GM12878 (cell line): ENCODE results near the gene FOLR2. TPM values are rescaled to one million over a fixed set of nuclear protein-coding genes. Genes with fewer than 3 reads are reported as not detected.

Experiments used
- ATAC-seq: fragments of 200-7000 bp; cut with Tn5 transposase; 3 replicates; pipeline ENCODE4 v1.9.1; 2020; ENCODE audit warnings: mild to moderate bottlenecking, moderate library complexity
- BruUV-seq: library from RNA; stranded (reverse); fragments of 400-500 nt; replicated peaks from 2 replicates; lab custom pipeline; 2021; lab: Mats Ljungman, UMichigan
- CTCF ChIA-PET: fragments of 300-600 bp; sonication (Branson Sonifier 250); formaldehyde crosslinking; extraction: SDS; loops from one replicate; lab custom pipeline; 2021; ENCODE audit warnings: inconsistent platforms; lab: Yijun Ruan, JAX
- POLR2A ChIA-PET: fragments of 350-600 bp; formaldehyde crosslinking; extraction: SDS; loops from one replicate; lab custom pipeline; 2021; ENCODE audit warnings: inconsistent platforms; lab: Charles Lee
- RAD21 ChIA-PET: fragments of 300-600 bp; sonication (Branson Sonifier 250); formaldehyde crosslinking; loops from one replicate; lab custom pipeline; 2023; ENCODE audit warnings: antibody characterized with exemption; ENCODE audit not compliant: unreplicated experiment; lab: Charles Lee
- SMC1A ChIA-PET: fragments of 300-600 bp; sonication (Branson Sonifier 250); formaldehyde crosslinking; loops from one replicate; lab custom pipeline; 2023; ENCODE audit not compliant: unreplicated experiment, uncharacterized antibody; lab: Charles Lee
- DNase-seq: peaks from one replicate; pipeline ENCODE4 v3.0.0-alpha.2; 2011; ENCODE audit warnings: low read depth, low spot score
- FAIRE-seq: peaks from 3 replicates; lab custom pipeline; 2011; peaks lifted over from hg19 to GRCh38; lab: Jason Lieb, UNC
- H2AFZ ChIP-seq: 2 replicates; pipeline ENCODE4 v1.6.0; 2011; ENCODE audit warnings: low read depth, low read length, control low read depth; ENCODE audit not compliant: control insufficient read depth
- H3K27ac ChIP-seq: 2 replicates; pipeline ENCODE4 v1.5.1; 2011; ENCODE audit warnings: control low read depth; ENCODE audit not compliant: control insufficient read depth, insufficient read depth
- H3K27me3 ChIP-seq, 2 experiments: replicated peaks in 1 of 2; 2 replicates each; pipeline versions ENCODE4 v1.6.0 to v1.6.1; 2011; ENCODE audit warnings: low read length in 1 of 2; ENCODE audit not compliant: control insufficient read depth in 2 of 2, insufficient read depth in 2 of 2
- H3K36me3 ChIP-seq, 2 experiments: 2 replicates each; pipeline ENCODE4 v1.5.1; 2011; ENCODE audit warnings: low read length in 1 of 2; ENCODE audit not compliant: control insufficient read depth in 2 of 2, insufficient read depth in 2 of 2
- H3K4me1 ChIP-seq: 2 replicates; pipeline ENCODE4 v1.6.1; 2011; ENCODE audit warnings: mild to moderate bottlenecking, low read length, moderate library complexity, mixed read lengths; ENCODE audit not compliant: control insufficient read depth, insufficient read depth
- H3K4me2 ChIP-seq: 2 replicates; pipeline ENCODE4 v1.6.0; 2011; ENCODE audit warnings: control low read depth; ENCODE audit not compliant: control insufficient read depth, insufficient read depth
- H3K4me3 ChIP-seq: fragments of 200-600 bp; sonication (generic); 2 replicates; pipeline ENCODE4 v1.5.1; 2016
- H3K79me2 ChIP-seq: 2 replicates; pipeline ENCODE4 v1.6.0; 2011; ENCODE audit warnings: low read length; ENCODE audit not compliant: control insufficient read depth, insufficient read depth
- H3K9ac ChIP-seq: 2 replicates; pipeline ENCODE4 v1.8.0; 2011; ENCODE audit warnings: low read length, control low read depth, mixed read lengths; ENCODE audit not compliant: control insufficient read depth, insufficient read depth
- H3K9me3 ChIP-seq: replicated peaks from 3 replicates; pipeline ENCODE4 v1.5.1; 2011; ENCODE audit warnings: mild to moderate bottlenecking, low read length; ENCODE audit not compliant: control insufficient read depth, insufficient read depth
- H4K20me1 ChIP-seq: 2 replicates; pipeline ENCODE4 v1.6.0; 2011; ENCODE audit not compliant: control insufficient read depth, insufficient read depth
- ASH2L ChIP-seq: fragments of 300-600, 200-600 bp; sonication (generic); IDR thresholded peaks from 2 replicates; pipeline ENCODE4 v1.6.1; 2017; ENCODE audit warnings: low read depth, mild to moderate bottlenecking, borderline replicate concordance
- BHLHE40 ChIP-seq, 2 experiments: fragments of 450-650 bp in 1 of 2; IDR thresholded peaks; 2 replicates each; pipeline ENCODE4 v1.6.1; 2011 to 2017; ENCODE audit warnings: low read depth in 2 of 2, borderline replicate concordance in 1 of 2, improper control_type of control experiment in 1 of 2, low read length in 1 of 2, mild to moderate bottlenecking in 1 of 2
- BRCA1 ChIP-seq: IDR thresholded peaks from 2 replicates; pipeline ENCODE4 v1.6.1; 2011; ENCODE audit warnings: low read depth, low read length, improper control_type of control experiment
- CEBPB ChIP-seq, 2 experiments: fragments of 150-350 bp in 1 of 2; IDR thresholded peaks; 2 replicates each; pipeline ENCODE4 v1.6.1; 2012 to 2014; ENCODE audit warnings: low read depth in 2 of 2, low read length in 2 of 2, borderline replicate concordance in 1 of 2, inconsistent platforms in 1 of 2
- DPF2 ChIP-seq: fragments of 450-650 bp; IDR thresholded peaks from 2 replicates; pipeline ENCODE4 v1.6.1; 2017; ENCODE audit warnings: mild to moderate bottlenecking
- KDM1A ChIP-seq: fragments of 200-600 bp; sonication (generic); IDR thresholded peaks from 2 replicates; pipeline ENCODE4 v1.6.1; 2016; ENCODE audit warnings: borderline replicate concordance
- LARP7 ChIP-seq: fragments of 450-650 bp; IDR thresholded peaks from 2 replicates; pipeline ENCODE4 v1.6.1; 2017; ENCODE audit warnings: mild to moderate bottlenecking
- NFXL1 ChIP-seq: fragments of 450-650 bp; IDR thresholded peaks from 2 replicates; pipeline ENCODE4 v1.6.1; 2017; ENCODE audit warnings: antibody characterized with exemption, mild to moderate bottlenecking, borderline replicate concordance
- RAD21 ChIP-seq: IDR thresholded peaks from 2 replicates; pipeline ENCODE4 v1.6.1; 2011; ENCODE audit warnings: mild to moderate bottlenecking, low read depth, low read length, moderate library complexity; ENCODE audit not compliant: insufficient read depth
- SIX5 ChIP-seq: IDR thresholded peaks from 2 replicates; pipeline ENCODE4 v1.6.1; 2011; ENCODE audit warnings: mild to moderate bottlenecking, low read depth, low read length, moderate library complexity; ENCODE audit not compliant: severe bottlenecking
- SP1 ChIP-seq: IDR thresholded peaks from one replicate; pipeline ENCODE4 v1.6.1; 2011; ENCODE audit warnings: low read depth, low read length
- SREBF2 ChIP-seq: IDR thresholded peaks from 2 replicates; pipeline ENCODE4 v1.6.1; 2012; ENCODE audit warnings: mild to moderate bottlenecking, low read length
- ZBED1 ChIP-seq: IDR thresholded peaks from 2 replicates; pipeline ENCODE4 v1.6.1; 2016; ENCODE audit warnings: borderline replicate concordance
- ZNF24 ChIP-seq: fragments of 450-650 bp; IDR thresholded peaks from 2 replicates; pipeline ENCODE4 v1.6.1; 2017; ENCODE audit warnings: antibody characterized with exemption, mild to moderate bottlenecking
- WGBS: methylation state at CpG from one replicate; pipeline ENCODE4 v1.1.6; 2016; ENCODE audit warnings: low lambda C conversion rate; ENCODE audit not compliant: insufficient replicate concordance, insufficient coverage; ENCODE audit errors: missing lambda C conversion rate; 5-methylcytosine and 5-hydroxymethylcytosine counted together
- in situ Hi-C: fragments of 300-500 bp; cut with MboI; formaldehyde crosslinking; loops from 9 replicates; pipeline ENCODE4 v1.14.3; 2018; ENCODE audit warnings: mixed read lengths
- intact Hi-C: fragments of 100-400 bp; cut with micrococcal nuclease; formaldehyde crosslinking; loops from one replicate; pipeline ENCODE4 v1.14.2; 2022; ENCODE audit not compliant: unreplicated experiment
- polyA plus RNA-seq, 11 experiments: library from polyadenylated mRNA; depleted of rRNA in 4 of 11; unstranded in 6 of 11; stranded (reverse) in 5 of 11; fragments of >200 nt; fragmentation: Nextera tagmentation in 4 of 11; fragmentation: Illumina TruSeq in 1 of 11; extraction: Ambion mirVana in 4 of 11; extraction: Trizol in 1 of 11; gene quantifications; 1 replicate in 1 of 11; 2 replicates in 10 of 11; pipeline versions ENCODE4 v1.2.1 to v1.2.3, GENCODE V29; 2011 to 2016; ENCODE audit warnings: inconsistent platforms in 2 of 11, missing spikeins in 2 of 11, low read depth in 1 of 11
- total RNA-seq, 4 experiments: library from RNA; depleted of rRNA in 3 of 4; stranded (reverse); fragments of >200 nt in 3 of 4; fragmentation: Illumina TruSeq in 1 of 4; extraction: Trizol in 1 of 4; gene quantifications; 2 replicates each; pipeline versions ENCODE4 v1.2.1 to v1.2.3, GENCODE V29; 2013 to 2021
- TF ChIP-seq, protein P1 (sequence below): fragments of 450-650 bp; formaldehyde crosslinking; IDR thresholded peaks from 2 replicates; pipeline ENCODE4 v1.4.0; 2020; ENCODE audit warnings: mild to moderate bottlenecking, moderate library complexity
- TF ChIP-seq, protein P2 (sequence below): IDR thresholded peaks from 2 replicates; pipeline ENCODE4 v1.6.1; 2012; ENCODE audit warnings: mild to moderate bottlenecking, low read depth, low read length
- TF ChIP-seq, protein P3 (sequence below): IDR thresholded peaks from 2 replicates; pipeline ENCODE4 v1.6.1; 2012; ENCODE audit warnings: low read depth, low read length, improper control_type of control experiment

Gene FOLR2
- total and polyA plus RNA-seq, 10 of the 15 experiments (the other 5 are each of a cell fraction or from before 2014, with no cell fraction given): 0.10 to 11.1 (median 1.9) TPM

DNA sequence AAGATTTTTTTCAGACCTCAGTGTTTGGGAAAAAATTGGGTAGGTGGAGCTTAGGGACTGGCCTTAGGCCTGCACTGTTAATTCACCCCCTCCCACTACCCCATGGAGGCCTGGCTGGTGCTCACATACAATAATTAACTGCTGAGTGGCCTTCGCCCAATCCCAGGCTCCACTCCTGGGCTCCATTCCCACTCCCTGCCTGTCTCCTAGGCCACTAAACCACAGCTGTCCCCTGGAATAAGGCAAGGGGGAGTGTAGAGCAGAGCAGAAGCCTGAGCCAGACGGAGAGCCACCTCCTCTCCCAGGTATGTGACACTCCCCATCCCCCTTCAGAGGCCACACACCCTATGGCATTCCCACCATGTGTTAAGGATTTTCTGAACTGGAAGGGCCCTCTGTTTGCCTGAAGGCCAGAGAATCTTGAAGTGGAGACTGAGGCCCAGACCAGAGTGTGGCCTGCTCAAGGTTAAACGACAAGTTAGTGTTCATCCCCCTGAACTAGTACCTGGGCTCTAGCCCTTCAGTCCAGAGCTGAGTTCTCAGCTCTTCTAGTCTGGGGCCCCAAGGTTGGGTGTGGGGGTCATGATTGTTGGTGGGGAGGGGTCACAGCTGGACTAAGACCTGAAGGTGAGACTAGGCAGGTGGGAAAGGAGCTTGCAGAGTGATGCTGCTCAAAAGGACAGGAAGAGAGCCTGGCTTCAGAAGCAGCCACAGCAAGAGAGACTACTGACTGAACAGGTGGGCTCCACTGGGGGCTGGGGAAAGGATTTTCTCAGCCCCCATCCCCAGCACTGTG lies 26.9 kb upstream of the FOLR2 start:
- no peaks in the 10 kb centered on the region for H3K9me3 ChIP-seq
- ChIA-PET RAD21 (no interaction called here), CTCF (interaction anchor here (0.7 to 2.5 kb wide), 5 partner anchors 23 to 241 kb away, joined by 3 to 8 read pairs (median 4); no protein-coding TSS in a partner anchor), POLR2A (no interaction called here), SMC1A (interaction anchor here (0.9 to 1.6 kb wide), 4 partner anchors 19 to 241 kb away, joined by 3 to 4 read pairs (median 4); no protein-coding TSS in a partner anchor)
- FAIRE-seq (no peak), ATAC-seq (no peak), DNase-seq (no peak)
- no peaks in the 10 kb centered on the region for H3K4me1 ChIP-seq
- H3K27me3 ChIP-seq: no peaks in the 10 kb centered on the region
- 20% methylated on average over 3 of the region's 3 CpGs for WGBS
- H3K27ac ChIP-seq: no peak overlapping the region
- H3K79me2 ChIP-seq: no peaks in the 10 kb centered on the region
- no peaks in the 10 kb centered on the region for H4K20me1 ChIP-seq
- H2AFZ ChIP-seq: no peak overlapping the region
- in situ Hi-C loops: no loop called here
- H3K9ac ChIP-seq: no peak overlapping the region
- no TSS peak for BruUV-seq
- H3K4me3 ChIP-seq: no peak overlapping the region
- intact Hi-C loops: no loop called here
- H3K36me3 ChIP-seq: no peaks in the 10 kb centered on the region
- H3K4me2 ChIP-seq: no peak overlapping the region
- TF ChIP-seq, protein P1, sequence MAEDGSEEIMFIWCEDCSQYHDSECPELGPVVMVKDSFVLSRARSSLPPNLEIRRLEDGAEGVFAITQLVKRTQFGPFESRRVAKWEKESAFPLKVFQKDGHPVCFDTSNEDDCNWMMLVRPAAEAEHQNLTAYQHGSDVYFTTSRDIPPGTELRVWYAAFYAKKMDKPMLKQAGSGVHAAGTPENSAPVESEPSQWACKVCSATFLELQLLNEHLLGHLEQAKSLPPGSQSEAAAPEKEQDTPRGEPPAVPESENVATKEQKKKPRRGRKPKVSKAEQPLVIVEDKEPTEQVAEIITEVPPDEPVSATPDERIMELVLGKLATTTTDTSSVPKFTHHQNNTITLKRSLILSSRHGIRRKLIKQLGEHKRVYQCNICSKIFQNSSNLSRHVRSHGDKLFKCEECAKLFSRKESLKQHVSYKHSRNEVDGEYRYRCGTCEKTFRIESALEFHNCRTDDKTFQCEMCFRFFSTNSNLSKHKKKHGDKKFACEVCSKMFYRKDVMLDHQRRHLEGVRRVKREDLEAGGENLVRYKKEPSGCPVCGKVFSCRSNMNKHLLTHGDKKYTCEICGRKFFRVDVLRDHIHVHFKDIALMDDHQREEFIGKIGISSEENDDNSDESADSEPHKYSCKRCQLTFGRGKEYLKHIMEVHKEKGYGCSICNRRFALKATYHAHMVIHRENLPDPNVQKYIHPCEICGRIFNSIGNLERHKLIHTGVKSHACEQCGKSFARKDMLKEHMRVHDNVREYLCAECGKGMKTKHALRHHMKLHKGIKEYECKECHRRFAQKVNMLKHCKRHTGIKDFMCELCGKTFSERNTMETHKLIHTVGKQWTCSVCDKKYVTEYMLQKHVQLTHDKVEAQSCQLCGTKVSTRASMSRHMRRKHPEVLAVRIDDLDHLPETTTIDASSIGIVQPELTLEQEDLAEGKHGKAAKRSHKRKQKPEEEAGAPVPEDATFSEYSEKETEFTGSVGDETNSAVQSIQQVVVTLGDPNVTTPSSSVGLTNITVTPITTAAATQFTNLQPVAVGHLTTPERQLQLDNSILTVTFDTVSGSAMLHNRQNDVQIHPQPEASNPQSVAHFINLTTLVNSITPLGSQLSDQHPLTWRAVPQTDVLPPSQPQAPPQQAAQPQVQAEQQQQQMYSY (CRISPR knock-in tag): no peak
- no peak for TF ChIP-seq DPF2
- TF ChIP-seq BHLHE40 (IDR thresholded peaks at IDR 0.05; ENCODE audit: borderline replicate concordance in 1 of 2, low read depth in 2 of 2, low read length in 1 of 2): no peak
- TF ChIP-seq SREBF2: no peak
- no peak for TF ChIP-seq NFXL1
- no peak for TF ChIP-seq SP1
- TF ChIP-seq BRCA1: no peak
- TF ChIP-seq LARP7: no peak
- TF ChIP-seq SIX5: no peak
- TF ChIP-seq ZNF24: no peak
- no peak for TF ChIP-seq KDM1A
- TF ChIP-seq, protein P2, sequence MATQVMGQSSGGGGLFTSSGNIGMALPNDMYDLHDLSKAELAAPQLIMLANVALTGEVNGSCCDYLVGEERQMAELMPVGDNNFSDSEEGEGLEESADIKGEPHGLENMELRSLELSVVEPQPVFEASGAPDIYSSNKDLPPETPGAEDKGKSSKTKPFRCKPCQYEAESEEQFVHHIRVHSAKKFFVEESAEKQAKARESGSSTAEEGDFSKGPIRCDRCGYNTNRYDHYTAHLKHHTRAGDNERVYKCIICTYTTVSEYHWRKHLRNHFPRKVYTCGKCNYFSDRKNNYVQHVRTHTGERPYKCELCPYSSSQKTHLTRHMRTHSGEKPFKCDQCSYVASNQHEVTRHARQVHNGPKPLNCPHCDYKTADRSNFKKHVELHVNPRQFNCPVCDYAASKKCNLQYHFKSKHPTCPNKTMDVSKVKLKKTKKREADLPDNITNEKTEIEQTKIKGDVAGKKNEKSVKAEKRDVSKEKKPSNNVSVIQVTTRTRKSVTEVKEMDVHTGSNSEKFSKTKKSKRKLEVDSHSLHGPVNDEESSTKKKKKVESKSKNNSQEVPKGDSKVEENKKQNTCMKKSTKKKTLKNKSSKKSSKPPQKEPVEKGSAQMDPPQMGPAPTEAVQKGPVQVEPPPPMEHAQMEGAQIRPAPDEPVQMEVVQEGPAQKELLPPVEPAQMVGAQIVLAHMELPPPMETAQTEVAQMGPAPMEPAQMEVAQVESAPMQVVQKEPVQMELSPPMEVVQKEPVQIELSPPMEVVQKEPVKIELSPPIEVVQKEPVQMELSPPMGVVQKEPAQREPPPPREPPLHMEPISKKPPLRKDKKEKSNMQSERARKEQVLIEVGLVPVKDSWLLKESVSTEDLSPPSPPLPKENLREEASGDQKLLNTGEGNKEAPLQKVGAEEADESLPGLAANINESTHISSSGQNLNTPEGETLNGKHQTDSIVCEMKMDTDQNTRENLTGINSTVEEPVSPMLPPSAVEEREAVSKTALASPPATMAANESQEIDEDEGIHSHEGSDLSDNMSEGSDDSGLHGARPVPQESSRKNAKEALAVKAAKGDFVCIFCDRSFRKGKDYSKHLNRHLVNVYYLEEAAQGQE: no peak
- TF ChIP-seq, protein P3, sequence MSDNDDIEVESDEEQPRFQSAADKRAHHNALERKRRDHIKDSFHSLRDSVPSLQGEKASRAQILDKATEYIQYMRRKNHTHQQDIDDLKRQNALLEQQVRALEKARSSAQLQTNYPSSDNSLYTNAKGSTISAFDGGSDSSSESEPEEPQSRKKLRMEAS: no peak
- TF ChIP-seq ASH2L: no peak
- TF ChIP-seq CEBPB (IDR thresholded peaks at IDR 0.05; ENCODE audit: borderline replicate concordance in 1 of 2, low read depth in 2 of 2, low read length in 2 of 2): no peak
- no peak for TF ChIP-seq RAD21
- no peak for TF ChIP-seq ZBED1
